Stimulated activated CD4-positive, alpha-beta T cell treated with anti-CD3 and anti-CD28 coated beads, TNF-alpha, amount 100 ng/mL, for 1 hour (primary cell): ENCODE measurements around the gene IL17RD.

Source experiments
- DNase-seq, 3 donors: peaks; one replicate each; pipeline ENCODE4 v3.0.0-alpha.2; 2020; ENCODE audit warnings: low read depth in 3 of 3, low spot score in 1 of 3

The IL17RD gene

DNA sequence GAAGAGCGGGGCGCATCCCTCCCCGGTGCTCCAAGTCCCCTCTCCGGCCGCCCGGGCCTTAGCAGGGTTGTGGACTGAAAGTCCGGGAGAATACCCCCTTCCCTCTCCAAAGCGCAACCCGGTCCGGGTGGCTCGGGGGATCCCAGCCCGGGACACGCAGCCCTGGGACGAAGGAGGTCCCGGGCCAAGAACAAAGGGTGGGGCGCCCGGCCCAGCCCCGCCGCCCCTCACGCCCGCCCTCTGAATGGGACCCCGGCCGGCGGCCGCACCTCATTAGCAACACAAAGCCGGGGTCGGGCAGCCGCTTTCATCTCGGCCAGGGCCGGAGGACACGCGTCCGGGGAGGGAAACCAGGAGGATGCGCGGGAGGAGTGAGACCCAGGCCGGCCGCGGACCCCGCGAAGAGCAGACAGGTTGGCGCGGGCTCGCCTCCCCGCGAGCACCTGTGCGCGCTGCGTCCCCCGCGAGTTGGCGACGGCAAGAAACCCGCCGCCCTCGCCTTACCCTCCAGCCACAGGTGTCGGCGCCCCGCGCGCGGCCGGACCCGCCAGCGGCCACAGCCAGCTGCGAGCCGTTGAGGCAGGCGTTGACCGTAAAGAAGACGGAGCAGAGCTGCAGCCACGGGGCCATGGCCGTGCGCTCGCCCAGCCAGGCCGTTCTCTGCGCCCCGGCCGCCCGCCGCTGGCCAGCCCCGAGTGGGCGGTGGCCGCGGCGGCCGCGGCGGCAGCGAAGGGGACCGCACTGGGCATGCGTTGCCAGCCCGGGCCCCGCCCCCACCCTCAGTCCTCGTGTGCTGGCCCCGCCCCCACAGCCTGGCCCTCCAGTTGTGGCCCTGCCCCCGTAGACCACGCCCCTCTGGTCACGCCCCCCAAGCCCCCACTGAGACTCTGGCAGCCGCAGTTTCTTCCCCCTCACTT is at the start of gene IL17RD:
Gene IL17RD (minus strand): TSS at position 697 of the 917 bp plus-strand sequence. CDS start 67 bp downstream, at position 630.
- peak in 1 of 3 donors; percentile 39 for DNase-seq

DNA sequence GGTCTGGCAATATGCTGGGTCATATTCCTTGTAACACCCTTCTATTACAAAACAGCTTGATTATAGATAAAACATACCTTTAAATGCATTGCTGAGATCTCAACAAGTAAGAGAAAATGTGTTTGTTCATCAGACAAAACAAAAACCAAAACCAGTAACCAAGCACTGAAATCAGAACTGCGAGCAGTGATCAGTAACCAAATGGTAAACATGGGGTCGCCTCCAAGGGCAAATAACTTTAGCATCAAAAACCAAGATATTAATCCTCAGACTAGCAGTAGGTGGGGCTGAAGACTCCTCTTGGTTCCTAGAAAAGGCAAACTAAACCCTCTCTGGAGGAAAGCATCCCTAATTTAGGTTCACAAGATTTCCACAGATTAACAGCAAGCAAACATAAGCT is 41.3 kb upstream of the IL17RD start:
- DNase-seq = no peak

DNA sequence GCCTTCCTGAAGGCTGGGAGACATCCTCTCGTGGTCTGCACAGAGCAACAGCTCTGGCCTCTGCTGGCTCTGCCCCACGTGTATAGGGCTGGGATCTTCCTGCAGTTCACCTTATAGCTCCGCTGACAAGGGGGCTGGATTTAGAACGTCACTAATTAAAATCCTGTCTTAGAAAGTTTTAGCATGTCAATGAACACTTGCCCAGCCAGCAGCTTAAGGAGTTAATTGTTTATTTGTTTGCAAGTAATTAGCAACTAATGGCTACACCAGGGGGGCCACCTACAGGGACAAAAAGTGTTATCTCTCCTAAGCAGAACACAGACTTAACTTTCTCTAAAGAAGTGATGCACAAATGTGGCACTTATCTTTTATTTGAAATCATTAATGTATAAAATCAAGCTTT is 34.7 kb upstream of the IL17RD start, which contains the start of gene HESX1:
Gene HESX1 (minus strand): TSS at position 84 of the 403 bp plus-strand sequence. CDS start 60 bp downstream, at position 24.
- no peak for DNase-seq

DNA sequence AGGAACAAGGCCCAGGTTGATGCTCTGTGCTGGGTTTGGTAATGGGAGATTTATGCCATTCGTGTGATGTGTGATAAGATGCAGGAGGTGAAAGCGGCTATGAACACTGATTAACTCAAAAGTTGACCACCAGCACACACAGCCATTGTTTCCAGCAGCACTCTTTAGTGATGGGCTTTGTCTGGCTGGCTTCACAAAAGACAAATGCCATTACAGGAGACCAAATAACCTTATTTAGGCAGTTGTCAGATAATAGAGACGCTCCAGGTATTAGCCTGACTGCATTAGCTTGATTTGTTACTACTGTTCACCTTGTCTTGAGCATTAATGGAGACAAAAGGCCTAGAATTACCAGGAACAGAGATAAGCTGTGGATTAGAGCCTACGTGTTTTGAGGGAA is 29.5 kb upstream of the IL17RD start:
- no peak for DNase-seq

DNA sequence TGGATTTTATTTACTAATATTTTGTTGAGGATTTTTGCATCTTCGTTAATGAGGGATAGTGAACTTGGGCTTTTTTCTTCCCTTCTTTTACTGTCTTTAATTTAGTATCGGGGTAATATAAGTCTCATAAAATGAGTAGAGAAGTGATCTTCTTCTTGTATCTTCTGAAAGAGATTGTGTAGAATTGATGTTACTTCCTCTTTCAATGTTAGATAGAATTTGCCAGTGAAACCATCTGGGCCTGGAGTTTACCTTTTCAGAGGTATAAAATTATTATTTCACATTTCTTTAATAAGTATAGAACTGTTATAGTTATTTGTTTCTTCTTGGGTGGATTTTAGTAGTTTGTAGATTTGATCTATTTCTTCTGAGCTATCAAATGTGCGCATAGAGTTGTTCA is 26.9 kb upstream of the IL17RD start:
- no peak for DNase-seq

DNA sequence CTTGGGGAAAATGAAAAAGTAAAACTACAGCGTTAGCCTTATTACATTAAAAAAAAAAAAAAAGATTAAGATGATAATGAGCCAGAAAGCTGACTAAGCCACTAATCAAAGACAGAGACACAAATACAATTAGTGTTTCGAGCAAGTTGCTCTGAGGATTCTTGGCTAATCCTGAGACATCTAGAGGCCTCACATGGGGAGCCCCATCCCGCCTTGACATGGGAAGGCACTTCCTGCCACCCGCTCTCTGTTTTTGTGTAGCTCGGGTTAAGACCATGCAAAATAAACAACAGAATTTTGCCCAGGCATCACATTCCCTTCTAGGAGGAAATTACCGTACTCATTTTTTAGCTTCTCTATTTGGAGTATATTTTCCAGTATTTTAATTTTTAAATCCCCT is 19.4 kb upstream of the IL17RD start:
- DNase-seq = no peak

DNA sequence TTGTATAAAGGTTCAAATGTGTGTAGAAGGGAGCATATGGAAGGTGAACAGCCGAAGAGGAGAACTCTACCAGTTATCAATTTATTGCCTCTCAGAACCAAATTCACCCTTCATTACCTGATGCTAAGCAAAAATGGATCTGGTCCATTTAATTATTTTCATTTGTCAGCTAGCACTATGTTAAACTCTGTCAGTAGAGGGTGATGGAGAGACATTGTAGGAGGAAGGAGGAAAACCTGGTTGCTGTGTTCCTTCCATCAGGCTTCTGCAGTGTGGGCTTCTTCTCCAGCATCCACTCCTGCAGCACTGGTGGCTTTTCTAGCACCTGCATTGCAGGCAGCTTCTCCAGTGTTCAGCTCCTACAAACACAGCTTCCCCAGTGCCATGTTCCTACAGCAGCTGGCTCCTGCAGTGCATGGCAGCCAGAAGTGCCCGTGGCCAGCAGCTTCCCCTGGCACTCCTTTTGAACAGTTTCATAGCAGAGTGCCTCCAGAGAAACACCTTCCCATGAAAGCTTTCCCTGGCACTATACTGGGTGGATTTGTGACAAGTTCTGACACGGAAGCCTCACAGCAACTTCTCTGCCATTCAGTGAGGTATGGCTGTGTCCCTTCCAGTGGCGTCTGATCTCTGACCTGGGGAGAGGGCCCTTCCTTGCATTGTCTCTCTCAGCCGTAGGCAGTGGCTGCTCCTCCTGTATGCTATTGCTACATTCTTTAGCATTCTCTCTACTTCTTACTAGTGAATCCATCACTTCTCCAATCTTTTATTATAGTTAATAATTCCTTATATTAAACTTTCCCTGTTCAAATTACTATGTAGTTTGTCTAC is 14.6 kb upstream of the IL17RD start:
- DNase-seq = no peak

DNA sequence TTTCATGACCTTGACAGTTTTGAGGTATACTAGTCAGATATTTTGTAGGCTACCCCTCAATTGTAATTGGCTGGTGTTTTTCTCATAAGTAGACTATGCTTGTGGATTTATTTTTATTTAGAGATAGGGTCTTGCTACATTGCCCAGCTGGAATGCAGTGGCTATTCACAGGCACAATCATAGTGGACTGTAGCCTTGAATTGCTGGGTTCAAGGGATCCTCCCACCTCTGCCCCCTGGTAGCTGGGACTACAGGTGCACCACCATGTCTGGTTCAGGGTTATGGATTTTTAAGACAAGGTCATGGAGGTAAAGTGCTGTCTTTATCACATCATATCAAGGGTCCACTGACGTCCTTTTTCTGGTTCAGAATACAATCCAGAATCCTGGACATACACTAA is 10.9 kb upstream of the IL17RD start:
- DNase-seq = no peak

DNA sequence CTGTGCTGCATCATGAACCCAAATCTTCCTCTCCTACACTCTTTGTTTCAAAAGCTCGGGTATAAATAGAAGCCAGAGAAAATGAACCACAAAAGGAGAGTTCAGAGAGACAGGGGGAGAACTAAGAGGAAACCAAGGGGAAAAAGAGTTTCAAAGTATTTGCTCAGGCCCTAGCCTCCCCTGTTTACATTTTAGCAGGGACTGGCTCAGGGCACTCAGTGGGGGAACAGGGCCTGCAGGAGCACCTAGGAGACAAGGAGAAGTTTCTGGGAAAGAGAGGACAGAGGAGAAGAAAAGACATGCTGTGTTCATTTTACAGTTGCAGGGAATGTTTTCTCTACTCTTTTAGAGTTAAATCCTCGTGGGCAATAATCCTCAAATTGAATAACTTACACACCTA is 8.5 kb upstream of the IL17RD start:
- no peak for DNase-seq

DNA sequence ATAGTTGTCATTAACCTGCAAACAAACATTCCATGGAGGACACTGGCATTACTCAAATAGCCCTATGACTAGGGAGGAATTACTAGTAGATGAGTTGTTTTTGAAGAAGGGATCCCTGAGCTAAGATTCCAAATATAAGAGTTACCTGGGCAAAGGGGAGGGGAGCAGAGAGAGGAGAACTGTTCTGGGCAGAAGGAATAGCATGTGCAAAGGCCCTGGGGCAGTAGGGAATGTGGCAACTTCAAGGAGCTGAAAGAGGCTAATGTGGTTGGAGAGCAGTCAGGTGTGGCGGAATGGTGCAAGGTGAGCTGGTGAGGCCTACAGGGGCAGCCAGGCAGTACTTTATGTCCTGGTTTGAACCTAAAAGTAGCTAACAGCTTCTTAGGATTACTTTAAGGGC is 5.8 kb upstream of the IL17RD start:
- DNase-seq = no peak

DNA sequence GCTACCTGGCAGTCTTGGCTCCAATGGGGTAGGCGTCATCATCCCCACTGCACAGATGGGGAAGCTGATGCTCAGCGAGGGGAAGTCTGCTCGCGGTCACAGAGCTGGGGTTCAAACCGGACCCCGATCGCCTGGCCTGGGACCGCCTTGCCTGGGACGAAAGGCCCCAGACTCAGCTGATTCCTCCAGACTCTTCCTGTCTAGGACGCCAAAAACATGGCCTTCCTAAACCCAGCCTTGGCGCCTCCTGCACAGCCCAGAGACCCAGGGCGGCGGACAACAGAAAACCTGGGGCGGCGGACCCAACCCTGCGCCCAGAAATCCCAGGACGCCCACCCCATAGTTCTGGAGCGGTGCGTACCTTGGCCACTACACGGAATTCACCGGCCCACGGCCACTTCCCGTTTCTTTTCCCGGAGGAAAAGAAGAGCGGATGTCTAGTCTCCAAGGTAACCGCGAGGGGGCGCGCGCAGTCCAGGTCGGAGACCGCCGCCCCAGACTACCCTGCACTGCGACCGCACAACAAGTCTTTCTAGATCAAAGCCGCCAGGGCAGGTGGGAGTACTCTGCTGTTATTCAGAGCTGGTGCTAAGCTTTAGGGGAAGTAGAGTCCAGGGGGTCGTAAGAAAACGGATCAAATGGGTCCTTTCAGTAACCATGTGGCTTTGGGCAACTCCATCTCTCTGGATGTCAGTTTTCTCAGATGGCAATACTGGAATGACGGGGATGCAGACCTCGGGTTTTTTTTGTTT is 4.9 kb upstream of the IL17RD start:
- peak; percentile 13 to 48 (median 16) for DNase-seq

DNA sequence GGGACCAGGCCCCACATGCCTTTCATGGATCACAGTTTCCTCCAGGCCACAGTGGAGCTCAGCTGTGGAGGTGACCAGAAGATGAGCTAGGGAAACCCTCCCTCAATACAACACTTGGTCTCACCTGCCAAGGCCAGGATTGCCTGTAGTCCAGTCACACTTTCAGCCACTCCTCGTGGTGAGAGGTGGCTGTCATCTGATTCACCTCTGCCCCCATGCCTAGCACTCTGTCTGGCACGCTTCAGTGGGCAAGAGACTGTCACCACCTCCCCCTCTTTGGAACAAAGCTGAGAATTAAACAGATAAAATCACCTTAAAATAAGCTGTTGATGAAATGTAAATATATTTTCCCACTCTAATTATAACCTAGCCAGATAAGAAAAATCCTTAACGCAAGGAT is 4.0 kb upstream of the IL17RD start:
- DNase-seq = no peak

DNA sequence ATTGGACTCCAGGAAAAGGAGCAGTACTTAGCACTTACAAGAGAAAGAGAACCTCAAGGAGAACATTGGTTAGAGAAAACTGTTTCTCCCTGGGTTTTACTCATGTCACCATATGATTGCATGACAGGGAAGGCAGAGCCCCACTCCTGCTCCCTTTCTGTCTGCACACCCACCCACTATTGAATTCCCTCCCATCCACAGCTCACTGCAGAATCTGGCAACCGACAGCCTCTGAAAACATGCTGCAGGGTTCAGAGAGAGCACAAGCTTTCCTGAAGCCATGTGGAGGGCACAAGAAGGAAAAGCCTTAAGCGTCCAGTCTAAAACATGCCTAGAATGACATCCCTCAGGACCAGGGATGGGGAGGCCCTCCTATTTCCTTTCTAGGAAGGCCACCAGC is 3.0 kb upstream of the IL17RD start:
- no peak for DNase-seq

DNA sequence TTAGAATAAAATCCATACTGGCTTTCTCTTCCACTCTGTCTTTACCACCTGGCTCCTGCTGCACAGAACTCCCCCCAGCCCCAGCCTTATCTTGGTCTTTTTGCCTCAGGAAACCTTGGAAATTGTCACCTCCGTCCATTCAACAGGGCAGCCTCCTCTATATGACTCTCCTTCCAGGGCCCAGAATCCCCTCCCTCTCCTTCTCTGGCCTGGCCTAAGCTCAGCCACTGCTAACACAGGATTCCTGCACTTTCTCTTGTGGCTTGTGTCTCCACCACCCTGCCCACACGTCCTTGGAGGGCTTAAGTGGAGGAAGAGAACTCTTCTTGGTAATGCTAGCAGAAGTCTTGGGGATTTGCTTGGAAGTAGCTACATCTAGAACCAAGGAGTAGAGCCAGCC is 1.5 kb upstream of the IL17RD start:
- no peak for DNase-seq

DNA sequence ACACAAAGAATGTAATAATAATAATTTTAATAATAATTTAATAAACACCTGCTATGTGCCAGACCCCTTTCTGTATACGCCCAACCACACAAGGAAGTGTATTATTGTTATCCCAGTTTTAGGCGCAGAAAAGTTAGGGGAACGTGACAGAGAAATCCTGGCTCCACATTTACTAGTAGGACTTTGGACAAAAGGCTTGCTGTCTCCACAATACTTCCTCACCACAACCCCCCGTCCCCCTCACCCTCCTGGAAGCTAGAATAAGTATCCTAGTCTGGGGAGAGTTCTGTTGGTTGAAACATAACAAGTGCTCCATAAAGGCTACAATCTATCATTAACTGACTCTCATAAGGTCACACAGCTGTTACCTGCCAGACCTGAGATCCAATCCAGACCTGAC is 488 bp upstream of the IL17RD start:
- no peak for DNase-seq

DNA sequence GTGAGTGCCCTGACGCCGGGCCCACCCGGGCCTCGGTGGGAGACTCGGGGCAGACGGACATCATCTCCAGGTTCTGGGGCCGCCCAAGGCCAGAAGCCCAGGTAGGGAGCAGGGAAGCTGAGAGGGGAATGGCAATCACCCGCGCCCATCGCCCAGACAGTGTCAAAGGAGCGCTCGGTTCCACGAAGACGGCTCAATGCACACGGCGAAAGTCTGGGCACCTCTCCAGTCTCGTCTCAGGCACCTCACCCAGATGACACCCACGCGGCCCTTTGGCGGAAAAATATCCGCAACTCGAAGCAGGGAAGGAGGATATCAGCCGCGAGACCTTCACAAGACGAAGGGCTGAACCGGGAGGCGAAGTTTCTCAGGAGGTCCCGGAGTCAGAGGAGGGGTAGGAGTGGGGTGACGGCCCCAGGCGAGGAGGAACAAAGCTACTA is 916 bp downstream of the IL17RD start:
- DNase-seq = no peak

DNA sequence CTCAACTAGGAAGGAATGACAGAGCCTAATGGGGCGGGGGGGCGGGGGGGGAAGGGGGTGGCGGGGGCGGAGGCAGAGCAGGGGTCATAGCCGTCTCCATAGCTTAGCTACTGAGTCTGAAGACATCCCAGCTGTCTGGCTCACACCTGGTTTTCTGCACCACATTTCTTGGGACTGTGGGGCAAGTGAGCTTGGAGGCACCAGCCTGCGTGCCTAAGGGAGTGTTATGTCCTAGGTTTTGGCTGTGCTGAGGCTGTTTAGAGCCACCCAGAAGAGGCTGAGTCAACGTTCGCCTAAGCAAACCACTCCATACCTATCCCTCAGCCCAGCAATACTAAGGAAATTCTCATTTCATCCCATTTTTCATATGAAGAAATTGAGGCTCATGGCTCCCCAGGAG is 1.4 kb downstream of the IL17RD start:
- no peak for DNase-seq

DNA sequence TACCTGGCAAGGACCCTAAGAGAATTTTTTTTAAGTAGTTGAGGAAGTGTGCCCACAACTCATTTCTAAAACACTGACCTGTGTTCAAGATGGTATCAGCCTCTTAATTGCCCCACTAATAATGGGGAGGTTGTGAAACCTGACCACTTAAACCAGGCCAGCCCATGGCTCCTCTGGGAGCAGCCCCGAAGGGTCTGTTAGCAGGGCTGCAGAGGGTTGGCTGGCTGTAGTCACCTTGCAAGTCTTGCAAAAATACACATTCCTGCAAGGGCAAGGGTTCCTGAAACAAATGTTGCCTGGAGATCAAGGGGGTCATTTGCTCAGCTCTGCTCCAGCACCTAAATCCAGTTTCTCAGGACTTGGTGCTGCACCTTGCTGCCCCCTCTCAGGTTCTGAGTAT is 3.2 kb downstream of the IL17RD start:
- no peak for DNase-seq

DNA sequence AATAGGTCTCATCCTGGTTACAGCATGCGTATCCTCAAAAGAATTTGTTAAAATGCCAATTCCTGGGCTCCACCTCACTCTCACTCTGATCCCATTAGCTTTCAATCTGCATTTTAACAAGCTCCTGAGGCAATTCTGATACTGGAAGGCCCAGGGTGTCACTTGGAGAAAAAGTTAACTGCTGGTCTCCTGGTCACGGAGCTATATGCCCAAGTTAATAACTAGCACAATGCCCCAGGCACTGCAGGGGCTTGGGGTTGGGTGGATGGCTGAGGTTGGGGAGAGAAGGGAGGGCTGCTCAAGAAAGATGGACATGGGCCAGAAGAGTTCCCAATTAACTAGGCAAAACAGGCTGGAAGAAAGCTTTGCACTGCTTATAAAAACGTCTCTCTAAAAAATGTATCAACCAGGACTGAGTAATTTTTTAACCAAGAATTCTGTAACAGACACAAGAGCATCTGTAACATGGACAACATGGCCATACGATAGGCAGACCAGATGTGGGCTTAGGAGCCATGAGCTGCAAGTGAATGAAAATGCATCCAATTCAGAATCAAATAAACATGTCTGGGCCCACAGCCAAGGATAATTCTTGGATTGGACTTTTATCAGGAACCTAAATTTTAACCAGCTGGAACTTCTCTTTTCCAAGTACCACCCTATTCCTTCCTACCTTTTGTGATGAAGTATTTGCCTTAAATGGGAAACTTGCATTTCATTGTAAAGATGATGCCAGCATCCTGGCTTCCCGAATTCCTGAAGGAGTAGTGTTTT is 4.2 kb downstream of the IL17RD start:
- no peak for DNase-seq

DNA sequence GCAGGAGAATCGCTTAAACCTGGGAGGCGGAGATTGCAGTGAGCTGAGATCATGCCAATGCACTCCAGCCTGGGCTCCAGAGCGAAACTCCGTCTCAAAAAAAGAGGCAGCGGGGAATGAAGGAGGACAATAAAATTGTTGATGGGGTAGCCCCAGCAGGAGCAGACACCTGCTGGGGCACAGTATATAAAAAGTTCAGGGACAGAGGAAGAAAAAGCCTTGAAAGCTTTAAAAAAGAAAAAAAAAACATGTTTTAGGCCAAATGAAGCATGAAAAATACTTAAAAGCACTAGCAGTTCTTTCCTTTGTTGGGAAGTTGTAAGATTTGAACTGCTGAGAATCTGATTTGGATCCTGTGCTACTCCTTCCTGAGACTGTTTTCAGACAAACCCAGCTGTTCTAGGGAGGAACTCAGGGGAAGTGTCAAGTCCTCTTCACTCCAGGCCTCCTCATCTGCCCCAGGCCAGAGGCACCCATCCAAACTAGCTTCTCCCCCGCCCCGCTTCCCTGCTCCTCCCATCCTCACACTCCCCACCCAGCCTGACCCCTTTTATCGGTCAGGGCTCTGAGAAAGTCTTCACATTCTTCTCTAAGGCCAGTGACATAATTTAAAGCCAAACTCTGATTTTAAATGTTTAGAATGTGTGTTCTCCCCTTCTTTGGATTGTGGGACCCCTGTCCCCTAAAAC is 4.9 kb downstream of the IL17RD start:
- no peak for DNase-seq
